ENCODE results near the gene P2RY8. TPM values are rescaled to one million over a fixed set of nuclear protein-coding genes. Genes with fewer than 3 reads are reported as not detected.
"Not testable (repeated sequence)": the region's sequence is repeated elsewhere in the genome, so short reads cannot be mapped to it uniquely, and the experiment has no call there.

Gene P2RY8
- polyA plus RNA-seq (2012; ENCODE audit: insufficient read depth, insufficient read length) = 33.0 TPM

GRCh38 chrX:1537031-1537715 lies at the start of gene P2RY8:
Gene P2RY8 (minus strand): TSS chrX:1537185. CDS start chrX:1466558, 70,627 bp downstream.
- peak within 1 kb of the TSS; percentile 98 for H3K4me3 ChIP-seq (ENCODE audit: low read length)
- peak; percentile 92 for DNase-seq (ENCODE audit: low read depth, low spot score)

- DNase-seq (ENCODE audit: low read depth, low spot score) = no peak
- no peak overlapping the region for H3K4me3 ChIP-seq (ENCODE audit: low read length)
Observed at GRCh38 chrX:1584237-1585011, 47.4 kb upstream of the P2RY8 start.

- no peak overlapping the region for H3K4me3 ChIP-seq (ENCODE audit: low read length)
- DNase-seq (ENCODE audit: low read depth, low spot score) = no peak
Observed at GRCh38 chrX:1582686-1583437, 45.9 kb upstream of the P2RY8 start.

GRCh38 chrX:1581132-1581531 lies 44.1 kb upstream of the P2RY8 start:
- H3K4me3 ChIP-seq (ENCODE audit: low read length) = no peak overlapping the region
- peak; percentile 87 for DNase-seq (ENCODE audit: low read depth, low spot score)

GRCh38 chrX:1578511-1579173 lies 41.7 kb upstream of the P2RY8 start:
- DNase-seq (ENCODE audit: low read depth, low spot score) = no peak

GRCh38 chrX:1577845-1578244 lies 40.9 kb upstream of the P2RY8 start:
- no peak overlapping the region for H3K4me3 ChIP-seq (ENCODE audit: low read length)
- DNase-seq (ENCODE audit: low read depth, low spot score) = no peak

More at GRCh38 chrX:1578511-1579173, 41.7 kb upstream of the P2RY8 start:
- H3K4me3 ChIP-seq (ENCODE audit: low read length) = no peak overlapping the region

- peak; percentile 70 for DNase-seq (ENCODE audit: low read depth, low spot score)
- no peak overlapping the region; the same call in 1 of the 2 replicates for H3K4me3 ChIP-seq (ENCODE audit: low read length)
Observed at GRCh38 chrX:1576201-1576992, 39.4 kb upstream of the P2RY8 start.

- not testable (repeated sequence) for DNase-seq (ENCODE audit: low read depth, low spot score); H3K4me3 ChIP-seq (ENCODE audit: low read length)
Observed at GRCh38 chrX:1574181-1574580, 37.2 kb upstream of the P2RY8 start.

GRCh38 chrX:1564750-1565683 lies 28.0 kb upstream of the P2RY8 start:
- H3K4me3 ChIP-seq (ENCODE audit: low read length) = no peak overlapping the region
- no peak for DNase-seq (ENCODE audit: low read depth, low spot score)

- H3K4me3 ChIP-seq (ENCODE audit: low read length); DNase-seq (ENCODE audit: low read depth, low spot score): not testable (repeated sequence)
Observed at GRCh38 chrX:1564077-1564476, 27.1 kb upstream of the P2RY8 start.

GRCh38 chrX:1561164-1561563 lies 24.2 kb upstream of the P2RY8 start:
- no peak for DNase-seq (ENCODE audit: low read depth, low spot score)
- no peak overlapping the region for H3K4me3 ChIP-seq (ENCODE audit: low read length)

- DNase-seq (ENCODE audit: low read depth, low spot score) = no peak
- H3K4me3 ChIP-seq (ENCODE audit: low read length) = no peak overlapping the region
Observed at GRCh38 chrX:1558761-1559468, 21.9 kb upstream of the P2RY8 start.

- not testable (repeated sequence) for DNase-seq (ENCODE audit: low read depth, low spot score); H3K4me3 ChIP-seq (ENCODE audit: low read length)
Observed at GRCh38 chrX:1557442-1557841, 20.5 kb upstream of the P2RY8 start.

- H3K4me3 ChIP-seq (ENCODE audit: low read length) = no peak overlapping the region
- DNase-seq (ENCODE audit: low read depth, low spot score) = no peak
Observed at GRCh38 chrX:1555370-1555769, 18.4 kb upstream of the P2RY8 start.

GRCh38 chrX:1554469-1555210 lies 17.7 kb upstream of the P2RY8 start:
- DNase-seq (ENCODE audit: low read depth, low spot score) = no peak
- no peak overlapping the region for H3K4me3 ChIP-seq (ENCODE audit: low read length)

GRCh38 chrX:1551959-1552546 lies 15.1 kb upstream of the P2RY8 start:
- H3K4me3 ChIP-seq (ENCODE audit: low read length) = no peak overlapping the region
- no peak for DNase-seq (ENCODE audit: low read depth, low spot score)

Data from Jurkat, Clone E6-1 (cell line).